ENCODE data around the gene UBE2G2.

Gene UBE2G2

DNA sequence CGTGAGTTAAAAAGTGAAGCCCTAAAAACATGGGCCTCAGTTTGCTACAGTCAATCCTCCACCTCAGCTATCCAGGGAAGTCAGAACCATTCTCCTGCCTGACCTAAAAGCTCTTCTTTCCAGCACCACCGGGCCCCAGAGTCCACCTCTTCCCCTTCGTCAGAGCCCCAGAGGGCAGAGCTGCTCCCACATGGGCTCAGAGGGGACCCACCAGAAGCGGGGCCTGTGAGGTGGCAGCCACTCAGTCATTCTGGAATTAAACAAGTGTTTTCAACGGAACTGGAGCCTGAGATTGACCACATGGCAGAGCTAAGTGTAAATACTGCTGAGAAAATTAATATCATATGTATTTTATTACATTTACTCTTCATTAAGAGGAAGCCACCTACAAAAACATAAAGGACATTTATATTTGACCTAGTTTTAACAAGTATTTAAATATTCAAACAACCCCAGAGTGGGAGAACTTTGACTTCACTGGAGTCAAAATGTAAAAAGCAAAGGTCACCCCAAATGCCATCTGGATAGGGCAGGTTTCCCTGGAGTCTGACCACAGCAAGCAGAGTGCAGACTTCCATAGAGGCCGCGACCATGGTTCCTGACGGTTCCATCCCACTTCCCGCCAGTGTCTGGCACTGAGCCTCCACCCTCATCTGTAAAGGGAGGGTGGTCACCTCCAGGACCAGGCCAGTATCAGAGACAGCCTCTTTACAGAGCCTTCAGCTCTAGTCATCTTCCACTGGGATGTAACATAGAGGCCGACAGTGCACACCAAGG lies 14.4 kb upstream of the UBE2G2 start:
- DNase-seq (ENCODE audit: low read depth, low spot score): no peak

DNA sequence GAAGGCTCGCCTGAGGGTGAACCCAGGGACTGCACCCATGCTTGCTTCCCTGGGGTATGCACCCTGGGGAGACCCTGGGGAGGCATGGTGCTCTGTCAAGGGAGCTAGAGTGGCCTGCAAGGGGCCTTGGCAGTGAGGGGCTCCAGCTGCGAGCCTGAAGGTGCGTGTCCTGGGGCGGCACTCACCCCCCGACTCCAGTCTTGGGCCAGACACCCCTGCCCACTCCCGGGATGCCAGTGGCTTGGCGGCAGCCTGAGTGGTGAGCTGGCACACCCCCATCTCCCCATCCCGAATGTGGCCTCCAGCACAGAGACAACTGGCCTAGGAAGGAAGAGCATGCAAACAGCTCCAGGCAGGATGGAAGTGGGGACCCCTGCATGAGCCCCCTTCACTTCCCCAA lies 13.6 kb upstream of the UBE2G2 start:
- DNase-seq (ENCODE audit: low read depth, low spot score): no peak

DNA sequence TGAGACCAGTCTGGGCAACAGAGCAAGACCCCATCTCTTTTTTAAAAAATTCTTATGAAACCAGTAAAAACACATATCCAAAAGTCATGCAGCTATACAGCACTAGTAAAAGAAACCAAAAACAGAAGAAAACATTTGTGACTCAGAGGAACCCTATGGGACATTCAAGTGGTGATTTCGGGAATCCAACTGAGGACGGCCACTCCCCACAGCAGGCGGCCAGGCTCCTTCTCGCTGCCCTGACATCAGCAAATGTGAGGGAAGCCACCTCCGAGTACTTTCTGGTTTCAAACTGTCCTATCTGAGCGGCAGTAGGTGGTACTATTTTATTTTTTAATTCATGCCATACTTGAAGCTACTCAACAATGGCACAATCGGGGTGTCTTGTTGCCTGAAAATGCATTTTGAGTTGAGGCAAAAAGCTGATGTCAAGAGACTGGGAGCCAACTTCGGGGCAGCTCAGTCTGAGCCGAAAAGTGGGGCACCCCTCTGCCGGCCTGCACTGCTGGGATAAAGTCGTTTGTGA lies 12.9 kb upstream of the UBE2G2 start:
- DNase-seq (ENCODE audit: low read depth, low spot score): no peak

DNA sequence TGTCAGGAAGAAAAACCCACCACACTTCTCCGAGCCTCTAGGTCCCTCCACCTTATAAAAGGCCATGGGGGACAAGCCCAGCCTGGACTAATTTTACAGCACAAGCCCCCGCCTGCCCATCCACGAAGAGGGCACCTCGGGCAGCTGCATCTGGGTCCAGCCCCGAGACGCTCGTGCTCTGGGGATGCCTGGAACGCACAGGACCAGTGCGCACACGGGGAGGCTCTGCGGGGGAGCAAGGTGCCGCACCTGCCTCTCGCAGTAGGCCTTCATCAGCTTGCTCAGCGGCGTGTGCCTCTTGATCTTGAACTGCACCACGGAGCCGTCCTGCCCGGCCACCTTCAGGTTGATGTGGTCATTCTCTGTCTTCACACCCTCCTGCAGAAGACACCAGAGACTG lies 12.1 kb upstream of the UBE2G2 start:
- DNase-seq (ENCODE audit: low read depth, low spot score): no peak

DNA sequence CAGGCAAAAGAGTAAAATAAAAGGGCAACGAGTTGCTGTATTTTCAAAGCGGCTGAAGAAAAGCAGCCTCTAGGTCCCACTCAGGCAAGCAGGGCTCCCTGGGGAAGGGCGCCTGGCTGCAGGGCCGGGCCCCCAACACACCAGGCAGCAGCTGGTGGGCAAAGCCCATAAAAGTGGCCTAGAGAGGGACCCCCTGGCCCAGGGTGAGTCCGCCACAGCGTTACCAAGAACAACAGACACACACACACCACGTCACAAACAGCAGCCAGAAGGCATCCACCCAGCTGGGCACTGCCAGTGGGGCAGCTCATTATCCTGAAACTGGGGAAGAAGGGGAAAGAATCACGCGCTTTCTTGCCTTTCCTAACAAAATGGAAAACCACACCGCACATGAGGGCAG lies 11.5 kb upstream of the UBE2G2 start:
- DNase-seq (ENCODE audit: low read depth, low spot score): no peak

DNA sequence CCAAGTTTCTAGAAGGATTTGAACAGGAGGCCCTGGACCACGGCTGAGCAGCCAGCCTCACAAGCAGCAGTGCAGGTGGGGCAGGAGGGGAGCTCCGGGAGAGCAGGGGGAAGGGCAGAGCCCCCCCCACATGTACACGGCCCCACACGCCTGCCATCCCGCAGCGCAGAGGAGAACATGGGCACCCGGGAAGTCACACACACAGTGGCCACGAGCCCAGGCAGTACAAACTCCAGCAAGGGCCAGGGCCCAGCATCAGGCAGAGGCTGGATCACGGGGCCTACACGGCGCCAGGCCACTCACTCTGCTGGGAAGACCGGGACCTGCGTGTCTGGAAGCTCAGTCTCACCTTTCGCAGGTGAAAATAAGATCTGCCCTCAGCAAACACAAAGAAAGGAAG lies 11.0 kb upstream of the UBE2G2 start:
- no peak for DNase-seq (ENCODE audit: low read depth, low spot score)

DNA sequence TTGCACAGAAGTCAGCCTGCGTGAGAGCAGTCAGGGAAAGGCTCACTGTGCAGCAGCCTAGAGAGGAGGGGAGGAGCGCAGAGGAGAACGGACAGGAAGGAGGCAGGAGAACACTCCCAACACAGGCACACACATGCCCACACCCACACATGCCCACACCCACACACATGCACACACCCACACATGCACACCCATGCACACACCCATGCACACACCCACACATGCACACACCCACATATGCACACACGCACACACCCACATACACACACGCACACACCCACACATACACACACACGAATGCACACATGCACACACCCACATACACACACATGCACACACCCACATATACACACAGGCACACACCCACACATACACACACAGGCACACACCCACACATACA lies 9.2 kb upstream of the UBE2G2 start:
- no peak for DNase-seq (ENCODE audit: low read depth, low spot score)

DNA sequence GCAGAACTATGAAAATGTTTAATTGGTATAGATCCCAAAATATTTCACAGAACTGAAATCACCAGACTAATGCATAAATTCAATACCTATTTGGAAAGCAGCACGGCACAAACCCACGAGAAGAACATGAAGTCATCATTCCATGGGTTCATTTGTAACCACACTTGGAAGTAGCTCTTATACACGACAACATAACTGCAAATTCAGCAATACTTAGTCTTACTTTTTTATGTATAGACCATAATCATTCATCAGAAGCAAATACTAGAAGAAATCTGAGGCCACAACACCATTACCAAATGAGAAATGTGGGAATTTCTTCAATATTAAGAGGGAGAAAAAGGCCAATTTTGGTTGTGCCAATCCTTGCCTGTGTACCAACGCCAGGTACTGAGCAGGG lies 4.2 kb upstream of the UBE2G2 start:
- DNase-seq (ENCODE audit: low read depth, low spot score): no peak

DNA sequence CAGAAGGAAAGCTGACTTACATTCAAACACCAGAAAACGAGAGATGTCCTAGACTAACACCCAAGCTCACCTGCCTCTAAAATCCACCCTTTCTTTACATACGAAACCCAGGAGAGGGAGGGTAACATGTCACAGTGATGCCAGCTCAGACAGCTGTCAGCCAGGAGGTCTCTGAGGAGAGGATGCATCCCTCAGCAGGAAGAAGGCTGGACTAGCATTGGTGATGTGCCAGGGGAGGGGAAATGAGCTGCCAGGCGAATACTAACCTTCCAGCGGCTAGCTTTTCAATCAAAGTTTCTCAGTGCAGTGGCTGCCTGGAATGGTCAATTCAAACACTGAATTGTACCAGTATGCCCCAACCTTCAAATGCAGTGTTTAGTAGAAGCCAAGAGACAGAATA lies 3.6 kb upstream of the UBE2G2 start:
- DNase-seq (ENCODE audit: low read depth, low spot score): no peak

DNA sequence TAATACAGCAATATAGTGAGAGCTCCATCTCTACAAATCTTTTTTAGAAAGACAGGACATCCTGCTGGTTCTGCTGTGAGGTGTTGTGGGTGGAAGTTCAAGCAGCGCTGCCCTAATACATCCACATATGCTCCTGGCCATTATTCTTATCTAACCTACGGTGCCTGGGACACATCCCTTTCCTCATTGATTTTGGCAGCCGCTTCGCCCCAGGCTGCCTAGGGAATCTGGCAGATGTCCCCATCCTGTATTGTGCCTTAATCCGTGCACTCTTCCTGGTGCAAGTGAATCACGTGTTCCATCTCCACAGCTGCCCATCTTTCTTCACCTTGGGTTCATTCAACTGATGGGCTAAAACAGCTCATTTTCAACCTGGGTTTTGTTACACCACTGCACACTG lies 3.1 kb upstream of the UBE2G2 start:
- no peak for DNase-seq (ENCODE audit: low read depth, low spot score)

DNA sequence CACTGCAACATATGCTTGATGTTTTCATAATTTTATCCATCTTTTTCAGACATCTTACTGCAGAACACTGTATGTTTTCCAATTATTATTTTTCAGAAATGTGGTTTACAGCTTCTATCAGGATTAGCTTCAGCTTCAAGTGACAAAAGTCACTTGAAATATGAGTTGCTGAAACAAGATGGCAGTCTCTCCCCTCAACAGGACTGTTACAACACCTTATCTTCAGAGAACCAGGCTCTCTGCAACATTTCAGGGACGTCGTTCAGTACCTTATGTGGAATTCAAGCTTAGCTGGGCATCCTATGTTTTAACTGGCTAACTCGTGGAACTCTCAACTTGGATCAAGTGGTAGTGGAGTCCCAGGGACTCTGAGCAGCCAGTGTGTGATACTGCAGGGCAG lies 2.0 kb upstream of the UBE2G2 start:
- DNase-seq (ENCODE audit: low read depth, low spot score): no peak

DNA sequence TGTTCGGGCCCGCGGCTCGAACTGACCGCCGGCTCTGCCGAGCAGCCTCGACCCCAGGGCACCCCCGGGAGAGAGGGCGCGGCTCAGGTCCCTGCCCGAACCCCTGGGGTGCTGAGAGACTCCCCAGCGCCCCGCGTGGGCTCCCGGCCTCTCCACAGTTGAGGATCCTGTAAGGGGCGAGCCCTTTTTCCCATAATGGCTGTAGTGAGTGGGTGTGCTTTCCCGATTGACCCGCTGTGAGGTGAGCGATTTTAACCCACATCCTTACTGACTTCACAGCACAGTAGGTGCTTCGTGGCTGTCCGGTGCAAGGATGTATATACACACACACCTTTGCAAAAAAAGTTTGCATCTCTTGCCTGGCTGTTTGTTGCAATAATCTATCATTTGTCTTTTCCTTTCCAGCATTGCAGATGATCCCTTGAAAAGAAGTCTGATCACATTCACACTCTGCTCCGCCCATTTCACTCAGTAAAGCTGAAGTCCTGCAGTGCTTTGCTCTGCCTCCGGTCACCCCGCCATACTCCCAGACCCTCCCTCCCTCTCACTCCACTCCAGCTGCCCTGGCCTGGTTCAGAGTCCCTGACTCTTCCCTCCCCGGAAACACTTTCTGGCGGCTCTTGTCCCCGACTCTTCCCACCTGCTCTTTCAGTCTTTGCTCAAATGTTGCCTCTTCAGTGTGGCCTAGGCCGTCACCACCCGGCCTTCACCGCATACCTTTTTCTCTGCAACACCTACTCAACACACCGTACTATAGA lies 955 bp upstream of the UBE2G2 start:
- no peak for DNase-seq (ENCODE audit: low read depth, low spot score)

DNA sequence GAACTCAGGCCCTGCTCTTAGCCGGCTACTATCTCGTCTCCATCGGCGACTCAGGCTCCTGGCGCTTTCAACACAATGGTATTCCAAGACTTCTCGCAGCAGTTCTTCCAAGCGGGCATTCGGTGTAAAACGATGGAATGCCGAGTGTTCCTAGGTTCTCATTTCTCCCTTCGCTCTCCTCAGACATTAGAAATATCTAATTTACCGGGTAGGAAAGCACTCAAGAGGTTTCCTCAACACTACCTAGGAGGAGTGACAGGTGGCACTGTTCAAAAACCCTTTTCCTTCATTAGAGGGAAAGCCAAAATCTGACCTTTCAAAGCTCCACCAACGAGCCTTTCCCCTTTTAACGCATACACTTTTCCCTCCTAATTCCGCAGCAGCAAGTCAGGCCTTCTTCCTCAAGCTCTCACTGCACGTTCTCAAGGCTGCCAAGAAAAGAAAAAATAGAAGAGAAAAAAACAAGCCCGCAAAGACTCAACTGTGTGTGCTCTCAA lies 601 bp downstream of the UBE2G2 start:
- DNase-seq (ENCODE audit: low read depth, low spot score): no peak

DNA sequence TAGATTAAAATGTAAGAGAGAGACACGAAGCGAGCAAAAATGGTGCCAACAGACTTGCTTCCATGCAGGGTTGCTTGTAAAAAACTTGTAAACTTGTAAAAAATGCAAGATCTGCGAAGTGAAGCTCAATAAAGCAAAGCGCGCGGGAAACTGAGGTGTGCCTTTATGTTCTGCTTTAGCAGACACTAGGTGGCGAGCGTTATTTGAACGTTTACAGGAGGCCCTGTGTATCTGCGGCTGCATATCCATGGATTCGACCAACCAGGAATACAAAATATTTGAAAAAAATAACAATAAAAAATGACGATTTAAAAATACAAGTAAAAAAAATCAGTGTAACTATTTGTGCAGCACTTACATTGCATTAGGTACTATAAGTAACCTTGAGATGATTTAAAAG lies 1.5 kb downstream of the UBE2G2 start:
- DNase-seq (ENCODE audit: low read depth, low spot score): no peak

DNA sequence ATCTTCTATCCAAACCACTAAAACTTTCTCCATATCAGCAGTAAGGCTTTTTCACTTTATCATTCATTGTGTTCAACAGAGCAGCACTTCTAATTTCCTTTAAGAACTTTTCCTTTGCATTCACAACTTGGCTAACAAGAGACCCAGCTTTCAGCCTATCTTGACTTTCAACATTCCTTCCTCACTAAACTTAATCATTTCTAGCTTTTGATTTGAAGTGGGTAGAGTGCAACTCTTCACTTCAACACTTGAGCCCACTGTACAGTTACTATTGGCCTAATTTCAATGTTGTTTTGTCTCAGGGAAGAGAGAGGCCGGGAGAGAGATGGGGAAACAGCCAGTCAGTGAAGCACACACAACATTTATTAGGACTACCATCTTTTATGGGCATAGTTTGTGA lies 2.0 kb downstream of the UBE2G2 start:
- no peak for DNase-seq (ENCODE audit: low read depth, low spot score)

DNA sequence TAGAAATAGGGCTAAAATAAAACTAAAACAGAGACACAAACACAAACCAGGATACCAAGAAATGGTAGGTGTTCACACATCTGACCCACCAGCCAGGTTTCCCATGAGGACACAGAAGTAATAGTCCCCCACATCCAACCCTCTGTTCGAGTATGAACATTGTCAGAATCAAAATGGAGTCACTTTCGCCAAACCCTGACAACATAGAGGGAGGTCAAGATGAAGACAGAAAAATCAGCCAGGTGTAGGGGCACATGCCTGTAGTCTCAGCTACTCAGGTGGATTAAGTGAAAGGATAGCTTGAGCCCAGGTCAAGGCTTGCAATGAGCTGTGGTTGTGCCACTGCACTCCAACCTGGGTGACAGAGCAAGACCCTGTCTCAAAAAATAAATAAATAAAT lies 3.8 kb downstream of the UBE2G2 start:
- no peak for DNase-seq (ENCODE audit: low read depth, low spot score)

DNA sequence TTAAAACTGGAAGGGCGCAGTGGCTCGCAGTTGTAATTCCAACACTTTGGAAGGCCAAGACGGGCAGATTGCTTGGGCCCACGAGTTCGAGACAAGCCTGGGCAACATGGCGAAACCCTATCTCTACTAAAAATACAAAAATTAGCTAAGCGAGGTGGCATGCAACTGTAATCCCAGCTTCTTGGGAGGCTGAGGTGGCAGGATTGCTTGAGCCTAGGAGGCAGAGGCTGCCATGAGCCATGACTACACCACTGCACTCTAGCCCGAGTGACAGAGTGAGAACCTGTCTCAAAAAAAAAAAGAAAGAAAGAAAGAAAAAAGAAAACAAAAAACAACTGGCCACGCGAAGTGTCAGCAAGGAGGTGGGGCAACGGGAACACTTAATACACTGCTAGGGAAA lies 6.3 kb downstream of the UBE2G2 start:
- DNase-seq (ENCODE audit: low read depth, low spot score): no peak

DNA sequence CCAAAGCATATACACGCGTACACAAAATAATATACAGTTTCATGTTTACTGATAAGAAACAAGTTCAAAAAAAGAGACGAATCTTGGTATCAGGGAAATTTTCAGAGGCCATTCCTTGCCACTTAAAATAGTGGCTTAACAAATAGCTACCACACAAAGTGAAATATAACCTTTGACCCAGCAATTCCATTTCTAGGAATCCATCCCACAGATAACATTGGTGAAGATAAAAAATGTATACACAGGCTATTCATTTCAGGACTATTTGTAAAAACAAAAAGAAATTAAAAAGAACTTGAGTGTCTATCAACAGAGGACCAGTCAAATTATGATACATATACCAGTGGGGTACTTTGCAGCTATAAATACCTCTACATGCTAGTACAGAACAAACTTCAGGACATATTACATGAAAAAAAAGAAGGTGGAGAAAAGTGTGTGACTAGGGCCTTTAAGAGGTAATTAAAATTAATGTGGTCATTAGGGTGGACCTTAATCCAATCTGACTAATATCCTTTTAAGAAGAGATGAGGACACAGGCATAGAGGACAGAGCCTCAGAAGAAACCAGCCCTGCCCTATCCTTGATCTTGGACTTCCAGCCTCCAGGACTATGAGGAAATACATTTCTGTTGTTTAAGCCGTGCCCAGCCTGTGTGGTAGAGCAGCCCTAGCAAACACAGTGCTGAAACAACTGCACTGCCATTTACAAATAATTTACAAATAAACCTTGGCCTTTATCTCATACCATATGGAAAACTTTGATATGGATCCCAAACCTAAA lies 7.8 kb downstream of the UBE2G2 start:
- DNase-seq (ENCODE audit: low read depth, low spot score): no peak

DNA sequence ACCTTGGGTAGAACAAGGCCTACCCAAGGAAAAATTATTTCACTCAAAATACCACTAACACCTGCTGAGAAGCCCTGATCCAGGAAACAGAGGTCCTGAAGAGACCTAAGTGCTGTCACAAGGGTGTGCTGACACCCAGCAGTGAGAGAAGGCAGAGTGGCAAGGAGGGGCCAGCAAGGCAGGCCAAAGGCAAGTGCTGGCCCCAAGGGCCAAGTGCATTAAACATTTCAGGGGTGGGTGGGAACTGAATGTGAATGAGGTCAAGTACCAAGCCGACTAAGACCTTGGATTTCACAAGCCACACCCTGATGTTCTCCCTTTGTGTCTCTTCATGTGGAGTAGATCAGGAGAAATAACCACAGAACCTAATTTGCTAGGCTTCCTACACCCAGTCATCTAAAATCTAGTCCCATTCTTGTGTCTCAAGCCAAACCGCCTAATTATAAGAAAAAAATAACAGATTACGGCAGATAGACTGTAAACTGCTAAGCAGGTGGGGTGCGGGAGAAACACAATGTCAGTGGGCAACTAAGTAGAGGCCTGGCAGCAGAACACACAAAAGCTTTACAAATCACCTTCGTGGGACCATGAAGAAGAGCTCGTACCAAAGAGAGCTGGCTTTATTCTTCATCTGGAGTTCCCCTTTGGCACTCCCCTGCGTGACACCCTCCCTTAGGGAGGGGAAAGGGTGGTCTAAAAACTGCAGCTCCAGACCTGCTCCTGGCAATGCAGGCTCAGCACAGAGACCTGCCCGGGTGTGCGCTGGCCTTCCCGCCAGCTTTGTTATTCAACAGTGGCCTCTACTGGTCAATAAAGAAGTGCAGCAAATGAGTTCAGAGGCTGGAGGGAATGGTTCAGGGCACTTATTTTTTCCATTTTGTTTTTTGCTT lies 8.7 kb downstream of the UBE2G2 start:
- DNase-seq (ENCODE audit: low read depth, low spot score): no peak

DNA sequence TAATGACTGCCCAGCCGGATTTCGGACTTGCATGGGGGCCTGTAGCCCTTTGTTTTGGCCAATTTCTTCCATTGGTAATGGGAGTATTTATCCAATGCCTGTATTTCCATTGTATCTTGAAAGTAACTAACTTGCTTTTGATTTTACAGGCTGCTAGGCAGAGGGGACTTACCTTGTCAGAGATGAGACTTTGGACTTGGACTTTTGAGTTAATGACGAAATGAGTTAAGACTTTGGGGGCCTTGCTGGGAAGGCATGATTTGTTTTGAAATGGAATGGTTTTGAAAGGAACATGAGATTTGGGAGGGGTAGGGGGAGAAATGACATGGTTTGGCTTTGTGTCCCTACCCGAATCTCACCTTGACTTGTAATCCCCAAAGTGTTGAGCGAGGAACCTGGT lies 9.6 kb downstream of the UBE2G2 start:
- no peak for DNase-seq (ENCODE audit: low read depth, low spot score)

DNA sequence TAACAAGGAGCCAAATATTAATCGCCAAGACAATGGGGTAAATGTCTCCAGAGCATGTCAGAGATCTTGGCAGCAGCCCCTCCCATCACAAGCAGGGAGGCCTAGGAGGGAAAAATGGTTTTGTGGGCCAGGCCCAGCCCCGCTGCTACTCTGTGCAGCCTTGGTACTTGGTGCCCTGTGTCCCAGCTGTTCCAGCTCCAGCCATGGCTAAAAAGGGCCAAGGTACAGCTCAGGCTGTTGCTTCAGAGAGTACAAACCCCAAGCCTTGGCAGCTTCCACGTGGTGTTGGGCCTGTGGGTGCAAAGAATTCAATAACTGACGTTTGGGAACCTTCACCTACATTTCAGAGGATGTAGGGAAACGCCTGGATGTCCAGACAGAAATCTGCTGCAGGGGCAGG lies 10.4 kb downstream of the UBE2G2 start:
- DNase-seq (ENCODE audit: low read depth, low spot score): no peak
